ENCODE results near the gene MAB21L1. TPM values are rescaled to one million over a fixed set of nuclear protein-coding genes. Genes with fewer than 3 reads are reported as not detected.

MAB21L1 gene
- total RNA-seq, 1 experiment from 2014 or later: 0.07 TPM

DNA sequence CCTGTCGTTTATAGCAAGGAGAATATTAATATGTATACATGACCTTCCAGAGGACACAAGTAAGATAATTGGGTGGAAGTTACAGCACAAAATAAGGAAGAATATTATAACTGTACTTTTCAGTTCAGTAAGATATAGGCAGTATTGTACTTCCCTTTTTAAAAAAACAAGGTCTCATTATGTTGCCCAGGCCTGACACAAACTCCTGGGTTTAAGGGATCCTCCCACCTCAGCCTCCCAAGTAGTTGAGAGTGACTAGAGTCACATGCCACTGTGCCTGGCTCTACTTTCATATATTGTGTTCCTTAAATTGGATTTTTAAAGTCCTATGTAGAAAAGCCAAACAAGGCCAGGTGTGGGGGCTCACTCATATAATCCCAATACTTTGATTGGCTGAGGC is 19.5 kb upstream of the MAB21L1 start:
- H3K4me3 ChIP-seq (ENCODE audit: insufficient read depth, low read depth, low read length): no peak overlapping the region
- no peaks in the 10 kb centered on the region for H3K36me3 ChIP-seq (replicated peaks; ENCODE audit: control insufficient read depth, insufficient read depth, low read length)
- no peak for DNase-seq
- no peaks in the 10 kb centered on the region for H3K27me3 ChIP-seq (ENCODE audit: control insufficient read depth, insufficient read depth, low read length)

DNA sequence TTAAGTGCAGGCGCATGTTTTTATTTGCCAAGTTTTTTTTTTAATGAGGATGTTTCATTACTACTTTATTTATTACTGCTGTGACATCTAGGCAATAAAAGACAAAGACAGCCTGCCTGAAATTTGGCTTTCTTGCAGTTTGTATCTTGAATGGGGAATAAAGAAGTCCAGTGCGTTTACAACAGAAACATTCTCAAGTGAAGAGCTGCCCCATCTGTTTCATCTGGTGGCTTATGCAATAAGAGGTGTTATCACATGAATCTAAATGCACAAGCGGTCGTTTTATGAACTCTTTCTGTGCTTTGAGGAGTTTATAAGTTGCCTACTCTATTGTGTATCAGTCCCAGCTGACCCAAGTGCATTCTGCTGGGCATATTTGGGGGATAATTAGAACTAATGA is 12.6 kb upstream of the MAB21L1 start:
- DNase-seq: no peak
- Histone ChIP-seq H3K27me3 (ENCODE audit: control insufficient read depth, insufficient read depth, low read length) (no peaks in the 10 kb centered on the region), H3K4me3 (ENCODE audit: insufficient read depth, low read depth, low read length) (no peak overlapping the region), H3K36me3 (replicated peaks; ENCODE audit: control insufficient read depth, insufficient read depth, low read length) (no peaks in the 10 kb centered on the region)

DNA sequence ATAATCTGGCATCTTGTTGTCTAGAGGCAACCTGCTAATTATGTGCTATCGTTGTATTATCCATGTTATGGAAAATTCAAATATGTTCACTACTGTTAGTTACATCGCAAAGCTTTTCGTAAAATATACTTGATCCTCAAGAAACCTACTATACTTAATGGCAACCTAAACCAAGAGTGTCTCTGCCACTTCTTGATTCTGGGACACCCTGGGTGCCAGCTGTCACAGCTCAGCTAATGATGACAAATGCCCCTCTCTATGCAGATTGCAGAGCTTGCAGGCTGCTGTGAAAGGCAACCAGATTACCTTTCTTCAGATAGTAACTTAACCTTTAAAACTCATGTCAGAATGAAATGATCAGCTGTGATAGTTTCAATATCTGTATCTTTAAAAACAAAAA is 8.9 kb upstream of the MAB21L1 start:
- no peak for DNase-seq
- Histone ChIP-seq H3K27me3 (ENCODE audit: control insufficient read depth, insufficient read depth, low read length) (no peaks in the 10 kb centered on the region), H3K36me3 (replicated peaks; ENCODE audit: control insufficient read depth, insufficient read depth, low read length) (no peaks in the 10 kb centered on the region), H3K4me3 (ENCODE audit: insufficient read depth, low read depth, low read length) (no peak overlapping the region)

DNA sequence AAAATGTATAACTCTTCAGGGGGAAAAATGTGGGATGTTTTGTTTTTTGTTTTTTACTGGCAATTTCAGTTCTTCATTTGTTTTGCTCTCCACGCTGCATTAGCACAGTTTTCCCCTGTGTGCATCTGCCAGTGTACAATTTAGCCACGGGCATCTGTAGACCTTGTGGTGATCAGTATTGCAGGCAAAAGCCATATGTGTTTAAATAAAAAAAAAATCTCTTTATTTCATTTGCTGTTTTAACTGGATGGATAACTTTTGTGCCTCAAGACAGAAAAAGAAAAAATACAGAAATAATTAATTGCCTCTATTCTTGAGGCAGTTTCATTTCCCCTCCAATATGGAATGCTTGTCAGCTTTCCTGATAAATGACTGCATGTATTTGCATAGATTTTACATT is 7.9 kb upstream of the MAB21L1 start:
- Histone ChIP-seq H3K4me3 (ENCODE audit: insufficient read depth, low read depth, low read length) (no peak overlapping the region), H3K36me3 (replicated peaks; ENCODE audit: control insufficient read depth, insufficient read depth, low read length) (no peaks in the 10 kb centered on the region), H3K27me3 (ENCODE audit: control insufficient read depth, insufficient read depth, low read length) (no peaks in the 10 kb centered on the region; the same call in 1 of the 2 replicates)
- no peak for DNase-seq

DNA sequence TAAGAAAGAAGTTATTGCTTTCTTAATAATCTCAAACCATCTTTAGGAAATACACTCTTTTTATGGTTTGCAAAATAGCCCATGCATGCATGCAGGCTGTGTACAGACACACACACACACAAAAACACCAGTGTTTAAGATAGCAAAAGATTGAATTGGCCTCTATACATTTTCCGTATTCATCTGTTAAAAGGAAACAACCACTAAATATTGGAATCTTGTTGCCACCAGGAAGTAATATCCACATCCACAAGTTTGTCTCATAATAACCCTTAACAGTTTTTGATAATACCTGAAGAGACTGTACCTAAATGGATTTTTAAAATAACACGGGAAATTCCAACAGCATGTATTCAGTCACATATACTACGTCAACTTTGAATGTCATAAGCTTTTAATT is 7.3 kb upstream of the MAB21L1 start:
- no peaks in the 10 kb centered on the region for H3K36me3 ChIP-seq (replicated peaks; ENCODE audit: control insufficient read depth, insufficient read depth, low read length)
- no peak overlapping the region for H3K4me3 ChIP-seq (ENCODE audit: insufficient read depth, low read depth, low read length)
- no peak for DNase-seq
- peaks cover 4% of the 10 kb centered on the region for H3K27me3 ChIP-seq (ENCODE audit: control insufficient read depth, insufficient read depth, low read length)

DNA sequence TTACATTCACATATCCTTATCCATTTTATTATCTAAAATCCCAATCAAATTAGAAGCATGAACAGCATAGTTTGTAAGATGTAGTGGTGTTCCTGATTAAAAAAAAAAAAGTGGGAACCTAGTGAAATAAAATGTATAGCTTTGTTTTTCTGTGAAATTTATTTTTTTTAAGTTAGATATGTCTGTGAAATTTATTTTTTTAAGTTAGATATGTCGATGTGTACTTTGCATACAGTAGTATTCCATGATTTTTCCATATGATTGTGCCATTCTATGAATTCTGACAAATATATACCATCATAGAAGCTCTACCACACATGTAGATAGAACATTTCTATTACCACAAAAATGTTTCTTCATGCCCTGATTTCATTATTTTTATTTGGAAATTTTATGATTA is 6.0 kb upstream of the MAB21L1 start:
- DNase-seq: no peak
- no peaks in the 10 kb centered on the region for H3K36me3 ChIP-seq (replicated peaks; ENCODE audit: control insufficient read depth, insufficient read depth, low read length)

DNA sequence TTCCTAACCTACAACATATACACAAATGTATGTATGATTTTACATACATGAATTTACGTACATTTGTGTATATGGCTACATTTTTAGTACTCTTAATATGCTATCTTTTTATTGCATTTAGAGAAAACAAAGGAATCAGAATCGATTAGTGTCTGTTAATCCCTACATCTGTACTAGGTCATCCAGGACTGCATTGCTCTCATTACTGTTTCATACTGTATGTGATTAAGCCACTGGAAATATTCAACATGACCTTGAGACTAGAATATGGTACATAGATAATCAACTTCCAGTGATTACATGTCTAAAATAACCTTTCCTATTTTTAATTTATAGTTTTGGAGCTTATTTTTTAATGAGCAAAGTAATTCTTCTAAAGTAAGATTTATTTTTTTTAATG is 5.3 kb upstream of the MAB21L1 start:
- no peaks in the 10 kb centered on the region for H3K36me3 ChIP-seq (replicated peaks; ENCODE audit: control insufficient read depth, insufficient read depth, low read length)
- H3K4me3 ChIP-seq (ENCODE audit: insufficient read depth, low read depth, low read length): no peak overlapping the region
- peaks cover 24% of the 10 kb centered on the region for H3K27me3 ChIP-seq (ENCODE audit: control insufficient read depth, insufficient read depth, low read length)
- DNase-seq: no peak

More for the DNA sequence above, 6.0 kb upstream of the MAB21L1 start:
- no peak overlapping the region for H3K4me3 ChIP-seq (ENCODE audit: insufficient read depth, low read depth, low read length)
- peaks cover 16% of the 10 kb centered on the region for H3K27me3 ChIP-seq (ENCODE audit: control insufficient read depth, insufficient read depth, low read length)

DNA sequence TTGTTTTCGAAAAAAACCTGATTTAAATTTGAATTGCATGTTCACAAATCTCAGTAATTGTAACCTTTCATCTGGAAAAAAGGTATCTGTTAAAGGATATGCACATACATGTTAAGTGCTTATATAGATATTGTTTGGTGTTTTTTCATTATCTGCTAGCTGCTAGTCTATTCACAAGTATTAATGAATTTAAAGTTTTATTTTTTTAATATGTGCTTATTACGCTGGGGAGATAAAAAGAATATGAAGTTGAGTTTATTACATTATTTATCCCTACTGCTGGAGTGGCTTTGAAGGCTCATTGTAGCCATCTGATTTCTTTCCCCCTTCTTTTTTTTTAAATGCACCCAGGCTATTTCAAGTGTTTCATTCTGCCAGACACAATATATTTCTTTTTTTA is 3.9 kb upstream of the MAB21L1 start:
- no peak overlapping the region for H3K4me3 ChIP-seq (ENCODE audit: insufficient read depth, low read depth, low read length)

DNA sequence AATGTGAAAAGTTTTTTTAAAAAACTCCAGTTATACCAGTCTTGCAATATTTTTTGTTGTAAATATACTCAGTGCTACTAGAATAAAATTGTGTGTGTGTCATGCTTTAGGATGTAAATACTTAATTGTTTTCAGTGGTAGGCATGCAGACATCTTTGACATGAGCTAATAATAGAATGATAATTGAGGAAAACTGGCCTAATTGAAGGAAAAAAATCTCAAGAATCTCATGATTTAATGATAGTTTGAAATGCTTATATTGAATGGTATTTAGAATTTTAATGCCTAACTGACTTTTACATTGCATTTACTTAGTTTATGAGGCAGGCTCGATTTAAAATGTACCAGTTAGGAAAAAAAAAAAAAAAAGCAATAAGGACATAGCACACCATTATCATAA is 3.2 kb upstream of the MAB21L1 start:
- no peak for DNase-seq
- Histone ChIP-seq H3K27me3 (ENCODE audit: control insufficient read depth, insufficient read depth, low read length) (peaks cover 45% of the 10 kb centered on the region), H3K36me3 (replicated peaks; ENCODE audit: control insufficient read depth, insufficient read depth, low read length) (no peaks in the 10 kb centered on the region), H3K4me3 (ENCODE audit: insufficient read depth, low read depth, low read length) (no peak overlapping the region)

More for the DNA sequence above, 3.9 kb upstream of the MAB21L1 start:
- Histone ChIP-seq H3K27me3 (ENCODE audit: control insufficient read depth, insufficient read depth, low read length) (peaks cover 38% of the 10 kb centered on the region), H3K36me3 (replicated peaks; ENCODE audit: control insufficient read depth, insufficient read depth, low read length) (no peaks in the 10 kb centered on the region)
- no peak for DNase-seq

DNA sequence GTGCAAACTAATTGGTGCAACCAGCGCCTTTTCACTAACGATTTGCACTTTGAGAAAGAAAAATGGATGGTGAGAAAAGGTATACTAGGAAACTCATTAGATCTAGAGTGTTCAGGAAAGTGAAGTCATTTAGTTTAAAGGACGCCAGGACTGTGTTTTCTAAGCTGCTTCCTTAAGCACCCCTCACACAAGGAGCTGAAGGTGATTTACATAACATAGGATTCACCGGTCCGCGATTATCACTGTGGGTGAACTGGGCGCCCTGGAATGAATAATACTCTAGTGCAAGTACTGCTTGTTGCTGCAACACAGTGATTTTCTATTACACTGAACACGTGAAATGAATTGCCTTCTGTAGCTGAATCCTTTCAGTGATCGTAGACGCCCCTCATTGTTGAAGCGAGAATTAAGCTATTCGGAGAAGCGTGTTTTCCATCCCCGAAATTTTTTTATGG is 2.6 kb upstream of the MAB21L1 start:
- DNase-seq: peak; percentile 60
- Histone ChIP-seq H3K36me3 (replicated peaks; ENCODE audit: control insufficient read depth, insufficient read depth, low read length) (no peaks in the 10 kb centered on the region), H3K4me3 (ENCODE audit: insufficient read depth, low read depth, low read length) (peak overlapping the region; percentile 36; the same call in 1 of the 2 replicates), H3K27me3 (ENCODE audit: control insufficient read depth, insufficient read depth, low read length) (peaks cover 51% of the 10 kb centered on the region)

DNA sequence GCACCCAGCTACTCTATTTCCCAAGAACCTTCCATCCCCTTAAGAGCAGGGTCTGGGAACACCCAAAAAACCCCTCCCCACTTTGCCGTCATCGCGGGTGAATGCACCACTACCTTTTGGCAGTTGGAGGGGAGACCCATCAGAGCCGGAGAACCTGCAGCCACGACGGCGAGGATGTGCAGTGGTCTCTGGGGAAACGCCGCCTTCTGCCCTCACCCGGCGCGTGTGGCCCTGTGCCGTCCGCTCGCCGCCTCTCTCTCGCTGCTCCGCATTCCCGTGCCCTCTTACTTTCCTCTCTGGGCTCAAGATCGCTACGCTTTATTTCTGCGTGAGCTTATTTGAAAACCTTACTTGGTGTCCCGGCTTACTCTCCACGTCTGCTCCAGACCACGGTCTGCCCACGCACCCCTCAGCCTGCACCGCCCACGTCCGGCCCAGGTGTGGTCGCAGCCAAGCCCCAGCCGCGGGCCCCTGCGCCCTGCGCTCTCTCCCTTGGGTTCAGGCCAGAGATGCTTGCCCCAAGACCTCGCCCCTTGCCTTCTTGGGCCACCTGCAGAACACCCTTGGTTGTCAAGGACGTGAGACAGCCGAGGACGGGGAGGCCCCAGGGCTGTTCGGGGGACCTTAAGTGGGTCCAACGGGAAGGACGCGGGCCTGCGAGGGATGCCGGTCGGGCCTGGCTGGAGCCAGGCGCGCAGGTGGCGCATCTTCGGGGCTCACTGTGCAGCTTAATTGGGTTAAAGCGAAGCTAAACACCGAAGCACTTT is 2.0 kb upstream of the MAB21L1 start:
- Histone ChIP-seq H3K4me3 (ENCODE audit: insufficient read depth, low read depth, low read length) (peak overlapping the region; percentile 36), H3K27me3 (ENCODE audit: control insufficient read depth, insufficient read depth, low read length) (peaks cover 57% of the 10 kb centered on the region), H3K36me3 (replicated peaks; ENCODE audit: control insufficient read depth, insufficient read depth, low read length) (no peaks in the 10 kb centered on the region)
- peak; percentile 68 for DNase-seq

DNA sequence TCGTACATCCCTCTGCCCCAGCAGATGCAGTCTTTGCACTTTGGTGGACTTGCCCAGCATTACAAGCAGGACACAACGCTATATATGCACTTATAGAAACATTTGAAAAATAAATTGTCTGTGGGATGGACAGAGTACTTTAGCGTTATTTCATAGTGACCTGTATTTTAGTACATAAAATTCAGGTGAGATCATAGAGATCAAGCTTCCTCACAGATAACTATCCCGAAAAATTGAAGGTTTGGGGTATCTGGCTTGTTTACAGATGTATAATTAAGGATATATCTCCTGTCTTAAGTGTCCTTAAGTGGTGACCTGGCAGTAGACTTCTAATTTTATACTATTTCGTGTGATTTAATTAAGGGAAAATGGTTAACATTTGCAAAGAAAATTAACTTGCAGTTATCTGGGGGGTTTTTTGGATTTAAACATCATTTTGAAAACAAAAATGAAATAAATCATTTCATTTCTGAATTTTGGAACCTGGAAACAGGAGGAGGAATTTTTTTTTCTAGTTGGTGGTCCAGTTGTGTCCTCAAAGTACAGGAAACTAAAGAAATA is 977 bp upstream of the MAB21L1 start:
- no peak overlapping the region for H3K4me3 ChIP-seq (ENCODE audit: insufficient read depth, low read depth, low read length)
- DNase-seq: no peak
- peaks cover 67% of the 10 kb centered on the region for H3K27me3 ChIP-seq (ENCODE audit: control insufficient read depth, insufficient read depth, low read length)
- H3K36me3 ChIP-seq (replicated peaks; ENCODE audit: control insufficient read depth, insufficient read depth, low read length): no peaks in the 10 kb centered on the region

DNA sequence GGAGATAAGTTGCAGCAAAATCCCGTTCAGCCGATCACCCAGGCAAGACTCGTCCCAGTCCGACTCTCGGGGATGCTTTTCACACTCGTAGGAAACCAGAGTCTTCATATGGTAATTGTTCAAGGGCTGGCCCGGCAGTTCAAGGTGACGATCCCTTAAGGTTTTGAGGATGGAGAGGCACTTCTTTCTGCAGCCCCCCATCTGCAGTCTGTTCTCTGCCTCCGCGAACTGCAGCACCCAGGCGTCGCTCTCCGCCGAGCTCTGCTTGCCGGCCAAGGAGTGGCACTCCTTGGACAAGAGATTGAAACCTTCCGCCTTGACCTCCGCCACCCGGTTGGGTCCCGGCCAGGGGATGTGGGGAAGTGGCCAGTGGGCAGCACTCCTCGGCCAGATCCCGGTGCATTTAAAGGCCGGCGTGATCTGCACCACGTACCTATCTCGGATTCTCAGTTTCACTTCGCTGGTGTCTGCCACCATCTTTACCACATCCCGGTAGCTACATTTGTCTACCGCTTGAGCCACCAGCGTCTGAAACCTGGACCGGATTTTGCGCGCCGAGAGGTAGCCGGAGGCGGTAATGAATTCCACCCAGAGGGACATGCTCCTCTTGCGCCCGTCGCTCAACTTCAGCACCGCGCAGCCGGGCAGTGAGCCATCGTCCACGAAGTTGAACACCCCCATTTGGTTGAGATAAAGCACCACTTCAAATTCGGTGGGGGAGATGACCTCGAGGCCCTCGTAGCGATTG is 1.1 kb downstream of the MAB21L1 start:
- Histone ChIP-seq H3K36me3 (replicated peaks; ENCODE audit: control insufficient read depth, insufficient read depth, low read length) (no peaks in the 10 kb centered on the region), H3K4me3 (ENCODE audit: insufficient read depth, low read depth, low read length) (peak overlapping the region; percentile 41), H3K27me3 (ENCODE audit: control insufficient read depth, insufficient read depth, low read length) (peaks cover 86% of the 10 kb centered on the region)
- DNase-seq: peak; percentile 63

DNA sequence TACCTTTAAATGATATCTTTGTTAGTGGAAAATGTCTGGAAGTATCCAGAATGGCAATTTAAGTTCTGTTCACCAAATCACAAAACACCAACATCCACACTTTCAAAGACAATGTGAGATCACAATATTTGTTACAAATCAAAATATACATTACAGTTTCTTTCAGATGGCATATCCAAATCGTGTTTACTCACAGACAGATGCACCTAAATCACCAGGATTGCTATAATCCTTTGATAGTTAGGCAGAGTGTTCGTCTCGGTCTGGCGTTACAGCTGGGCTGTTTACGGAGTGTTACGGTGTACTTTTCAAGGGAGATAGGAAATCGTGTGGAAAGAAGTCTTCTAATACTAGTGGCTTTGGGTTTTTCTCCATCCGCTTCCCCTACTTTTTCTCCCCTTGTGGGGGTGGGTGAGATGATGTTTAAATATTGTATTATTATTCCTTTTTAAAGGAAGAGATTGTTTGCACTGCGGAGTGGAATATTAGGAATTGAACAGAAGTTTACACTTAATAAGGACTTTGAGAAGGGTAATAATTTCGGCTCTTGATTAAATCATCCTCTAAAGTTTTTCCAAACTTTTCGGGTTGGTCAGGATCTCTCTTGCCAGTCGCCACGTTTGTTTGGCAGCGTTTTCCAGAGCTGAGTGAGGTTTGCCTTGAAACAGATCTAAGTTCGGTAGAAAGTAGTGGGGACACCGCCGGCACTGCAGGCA is 1.8 kb downstream of the MAB21L1 start:
- DNase-seq: peak; percentile 14
- Histone ChIP-seq H3K27me3 (ENCODE audit: control insufficient read depth, insufficient read depth, low read length) (peaks cover 88% of the 10 kb centered on the region), H3K36me3 (replicated peaks; ENCODE audit: control insufficient read depth, insufficient read depth, low read length) (no peaks in the 10 kb centered on the region), H3K4me3 (ENCODE audit: insufficient read depth, low read depth, low read length) (peak overlapping the region; percentile 41)

All from H7 (cell line).